Measurements from ENCODE around the gene EHD1. TPM values are rescaled to one million over a fixed set of nuclear protein-coding genes. Genes with fewer than 3 reads are reported as not detected.

Gene EHD1
- total and polyA plus RNA-seq, 2 experiments from 2014 or later: 55.2 to 90.2 TPM

- in situ Hi-C loops (cut with MboI): no loop called here
- Histone ChIP-seq H4K20me1 (ENCODE audit: insufficient read depth) (no peaks in the 10 kb centered on the region), H3K9me3 (ENCODE audit: low read depth) (no peaks in the 10 kb centered on the region), H3K4me1 (ENCODE audit: insufficient read depth) (peaks cover 7% of the 10 kb centered on the region; the same call in 1 of the 2 replicates), H3K27ac (no peak overlapping the region), H2AFZ (no peak overlapping the region), H3K36me3 (ENCODE audit: low read depth) (no peaks in the 10 kb centered on the region), H3F3A (ENCODE audit: insufficient read depth) (no peaks in the 10 kb centered on the region), H3K9ac (no peak overlapping the region), H3K27me3 (replicated peaks; ENCODE audit: insufficient read depth) (no peaks in the 10 kb centered on the region), H3K79me2 (ENCODE audit: insufficient read depth) (peaks cover 14% of the 10 kb centered on the region), H3K4me3 (no peak overlapping the region), H3K9me2 (ENCODE audit: insufficient read depth) (no peaks in the 10 kb centered on the region), H3K4me2 (ENCODE audit: unreplicated experiment) (no peak overlapping the region)
- TF ChIP-seq EZH2 (IDR thresholded peaks at IDR 0.05; ENCODE audit: insufficient read depth, poor library complexity, severe bottlenecking) (no peak), EZH2phosphoT487 (IDR thresholded peaks at IDR 0.05; ENCODE audit: insufficient read depth, low read depth) (no peak)
- DNase-seq: no peak
- 78 to 80% methylated on average over 5 of the region's 5 CpGs for WGBS, 2 experiments (ENCODE audit: low coverage in 1 of 2, low lambda C conversion rate in 2 of 2, missing lambda C conversion rate in 2 of 2)
Measured at GRCh38 chr11:64813826-64814225, 64.6 kb downstream of the EHD1 start.

- 55% methylated on average over 17 of the region's 17 CpGs for WGBS, 2 experiments (ENCODE audit: low coverage in 1 of 2, low lambda C conversion rate in 2 of 2, missing lambda C conversion rate in 2 of 2)
- no peak overlapping the region for H3K9ac ChIP-seq
- no peaks in the 10 kb centered on the region for H4K20me1 ChIP-seq (ENCODE audit: insufficient read depth)
- peak overlapping the region; percentile 66 for H2AFZ ChIP-seq
- H3K9me3 ChIP-seq (ENCODE audit: low read depth): no peaks in the 10 kb centered on the region
- DNase-seq: no peak
- no peaks in the 10 kb centered on the region for H3F3A ChIP-seq (ENCODE audit: insufficient read depth)
- H3K4me2 ChIP-seq (ENCODE audit: unreplicated experiment): peak overlapping the region; percentile 67
- H3K79me2 ChIP-seq (ENCODE audit: insufficient read depth): peaks cover 14% of the 10 kb centered on the region
- H3K9me2 ChIP-seq (ENCODE audit: insufficient read depth): no peaks in the 10 kb centered on the region
- in situ Hi-C loops (cut with MboI): no loop called here
- no peak overlapping the region for H3K27ac ChIP-seq
- no peaks in the 10 kb centered on the region for H3K36me3 ChIP-seq (ENCODE audit: low read depth)
- H3K4me1 ChIP-seq (ENCODE audit: insufficient read depth): peaks cover 7% of the 10 kb centered on the region
- TF ChIP-seq EZH2phosphoT487 (IDR thresholded peaks at IDR 0.05; ENCODE audit: insufficient read depth, low read depth) (no peak), EZH2 (IDR thresholded peaks at IDR 0.05; ENCODE audit: insufficient read depth, poor library complexity, severe bottlenecking) (no peak)
- no peaks in the 10 kb centered on the region for H3K27me3 ChIP-seq (replicated peaks; ENCODE audit: insufficient read depth)
- peak overlapping the region; percentile 93 for H3K4me3 ChIP-seq
Measured at GRCh38 chr11:64810891-64811272, 67.5 kb downstream of the EHD1 start.

- H3K4me1 ChIP-seq (ENCODE audit: insufficient read depth): peaks cover 7% of the 10 kb centered on the region
- in situ Hi-C loops (cut with MboI): no loop called here
- TF ChIP-seq EZH2 (IDR thresholded peaks at IDR 0.05; ENCODE audit: insufficient read depth, poor library complexity, severe bottlenecking) (no peak), EZH2phosphoT487 (IDR thresholded peaks at IDR 0.05; ENCODE audit: insufficient read depth, low read depth) (no peak)
- no peak within 1 kb of the TSS for H3K27ac ChIP-seq
- no peaks in the 10 kb centered on the region for H3K9me3 ChIP-seq (ENCODE audit: low read depth)
- peak within 1 kb of the TSS; percentile 84 for H3K9ac ChIP-seq
- peaks cover 14% of the 10 kb centered on the region for H3K79me2 ChIP-seq (ENCODE audit: insufficient read depth)
- 1% methylated on average over 39 to 46 of the region's 46 CpGs for WGBS, 2 experiments (ENCODE audit: low coverage in 1 of 2, low lambda C conversion rate in 2 of 2, missing lambda C conversion rate in 2 of 2)
- H3F3A ChIP-seq (ENCODE audit: insufficient read depth): no peaks in the 10 kb centered on the region
- H3K4me2 ChIP-seq (ENCODE audit: unreplicated experiment): peak within 1 kb of the TSS; percentile 86
- no peaks in the 10 kb centered on the region for H3K9me2 ChIP-seq (ENCODE audit: insufficient read depth)
- H3K4me3 ChIP-seq: peak within 1 kb of the TSS; percentile 93
- peak; percentile 98 for DNase-seq
- no peaks in the 10 kb centered on the region for H3K27me3 ChIP-seq (replicated peaks; ENCODE audit: insufficient read depth)
- H2AFZ ChIP-seq: peak within 1 kb of the TSS; percentile 94
- no peaks in the 10 kb centered on the region for H3K36me3 ChIP-seq (ENCODE audit: low read depth)
- H4K20me1 ChIP-seq (ENCODE audit: insufficient read depth): no peaks in the 10 kb centered on the region
Measured at GRCh38 chr11:64810271-64810890, 68.0 kb downstream of the EHD1 start, which contains the start of gene MEN1. MEN1 (minus strand) TSS chr11:64810551; CDS start chr11:64810109, 442 bp downstream.

GRCh38 chr11:64809781-64810241 is 68.6 kb downstream of the EHD1 start:
- H3K27me3 ChIP-seq (replicated peaks; ENCODE audit: insufficient read depth): no peaks in the 10 kb centered on the region
- in situ Hi-C loops (cut with MboI): no loop called here
- no peaks in the 10 kb centered on the region for H4K20me1 ChIP-seq (ENCODE audit: insufficient read depth)
- H3K4me3 ChIP-seq: peak overlapping the region; percentile 93
- H3K9ac ChIP-seq: peak overlapping the region; percentile 84
- peak overlapping the region; percentile 86 for H3K4me2 ChIP-seq (ENCODE audit: unreplicated experiment)
- peaks cover 7% of the 10 kb centered on the region for H3K4me1 ChIP-seq (ENCODE audit: insufficient read depth)
- no peaks in the 10 kb centered on the region for H3K9me3 ChIP-seq (ENCODE audit: low read depth)
- peak overlapping the region; percentile 94 for H2AFZ ChIP-seq
- no peaks in the 10 kb centered on the region for H3F3A ChIP-seq (ENCODE audit: insufficient read depth)
- DNase-seq: peak; percentile 57
- H3K9me2 ChIP-seq (ENCODE audit: insufficient read depth): no peaks in the 10 kb centered on the region
- H3K36me3 ChIP-seq (ENCODE audit: low read depth): no peaks in the 10 kb centered on the region
- H3K27ac ChIP-seq: no peak overlapping the region
- 6 to 12% methylated on average over 25 to 41 of the region's 44 CpGs for WGBS, 2 experiments (ENCODE audit: low coverage in 1 of 2, low lambda C conversion rate in 2 of 2, missing lambda C conversion rate in 2 of 2)
- peaks cover 14% of the 10 kb centered on the region for H3K79me2 ChIP-seq (ENCODE audit: insufficient read depth)
- TF ChIP-seq EZH2phosphoT487 (IDR thresholded peaks at IDR 0.05; ENCODE audit: insufficient read depth, low read depth) (no peak), EZH2 (IDR thresholded peaks at IDR 0.05; ENCODE audit: insufficient read depth, poor library complexity, severe bottlenecking) (no peak)

All from GM23248 (cell line).